Thoracic aorta (tissue), 2 donors: ENCODE measurements around the gene SSR4. TPM values are rescaled to one million over a fixed set of nuclear protein-coding genes. Genes with fewer than 3 reads are reported as not detected.

Experiments used
- ATAC-seq: fragments of 150-250 bp; one replicate; pipeline ENCODE4 v1.8.0; 2017; ENCODE audit warnings: low read depth; ENCODE audit not compliant: insufficient number of reproducible peaks, low FRiP score
- DNase-seq: peaks from one replicate; pipeline ENCODE4 v3.0.0-alpha.2; 2020; ENCODE audit warnings: low spot score
- H3K27ac ChIP-seq, 2 donors: fragments of 200-600 bp; sonication (generic); 1 replicate in 1 of 2; 2 replicates in 1 of 2; pipeline ENCODE4 v1.5.1; 2016; ENCODE audit warnings: mild to moderate bottlenecking in 2 of 2, moderate library complexity in 2 of 2
- H3K27me3 ChIP-seq: fragments of 200-600 bp; sonication (generic); replicated peaks from 2 replicates; pipeline ENCODE4 v1.6.0; 2016; ENCODE audit warnings: mild to moderate bottlenecking; ENCODE audit not compliant: insufficient read depth
- H3K36me3 ChIP-seq: fragments of 200-600 bp; sonication (generic); one replicate; pipeline ENCODE4 v1.5.1; 2016
- H3K4me1 ChIP-seq, 2 donors: fragments of 200-600 bp; sonication (generic); 1 replicate in 1 of 2; 2 replicates in 1 of 2; pipeline versions ENCODE4 v1.5.1 to v1.6.0; 2016; ENCODE audit warnings: low read depth in 2 of 2, mild to moderate bottlenecking in 1 of 2; ENCODE audit not compliant: control insufficient read depth in 1 of 2
- H3K4me3 ChIP-seq: fragments of 200-600 bp; sonication (generic); 2 replicates; pipeline ENCODE4 v1.5.1; 2016; ENCODE audit warnings: mild to moderate bottlenecking
- H3K9me3 ChIP-seq: fragments of 200-600 bp; sonication (generic); 2 replicates; pipeline ENCODE4 v1.5.1; 2016
- CTCF ChIP-seq: fragments of 200-600 bp; sonication (generic); IDR thresholded peaks from one replicate; pipeline ENCODE4 v1.5.1; 2019; ENCODE audit warnings: antibody characterized with exemption
- total RNA-seq, 2 donors: library from RNA; depleted of rRNA; stranded (reverse); fragments of >200 nt; gene quantifications; one replicate each; pipeline versions ENCODE4 v1.1.0 to v1.2.3, GENCODE V29; 2016

The SSR4 gene
- total RNA-seq, 2 donors from 2014 or later, result 103 to 299 TPM

- Histone ChIP-seq H3K27me3 (no peaks in the 10 kb centered on the region), H3K4me3 (peak within 1 kb of the TSS; percentile 66), H3K36me3 (no peaks in the 10 kb centered on the region), H3K9me3 (no peaks in the 10 kb centered on the region), H3K27ac (no peak within 1 kb of the TSS), H3K4me1 (peaks cover 0 to 10% of the 10 kb centered on the region in 2 donors)
- TF ChIP-seq CTCF, result no peak
- no peak for DNase-seq
- no peak for ATAC-seq
Observed at GRCh38 chrX:153829799-153830639, 35.6 kb downstream of the SSR4 start, which contains the start of gene PDZD4. PDZD4 (minus strand) TSS chrX:153830544; CDS start chrX:153830298, 246 bp downstream.

GRCh38 chrX:153830640-153831428, 36.4 kb downstream of the SSR4 start:
- Histone ChIP-seq H3K4me1 (peaks cover 0 to 10% of the 10 kb centered on the region in 2 donors), H3K4me3 (no peak overlapping the region), H3K27me3 (no peaks in the 10 kb centered on the region), H3K27ac (no peak overlapping the region), H3K9me3 (no peaks in the 10 kb centered on the region), H3K36me3 (no peaks in the 10 kb centered on the region)
- no peak for DNase-seq
- ATAC-seq, result no peak
- no peak for TF ChIP-seq CTCF

GRCh38 chrX:153831429-153832150, 37.1 kb downstream of the SSR4 start:
- H3K36me3 ChIP-seq, result no peaks in the 10 kb centered on the region
- ATAC-seq, result no peak
- H3K9me3 ChIP-seq, result no peaks in the 10 kb centered on the region
- no peak overlapping the region for H3K4me3 ChIP-seq
- H3K4me1 ChIP-seq, result peaks cover 0 to 10% of the 10 kb centered on the region in 2 donors
- TF ChIP-seq CTCF, result no peak
- H3K27ac ChIP-seq, result no peak overlapping the region
- no peak for DNase-seq
- H3K27me3 ChIP-seq, result no peaks in the 10 kb centered on the region

- Histone ChIP-seq H3K4me1 (peaks cover 0 to 10% of the 10 kb centered on the region in 2 donors), H3K4me3 (no peak overlapping the region), H3K9me3 (no peaks in the 10 kb centered on the region), H3K27ac (no peak overlapping the region), H3K36me3 (no peaks in the 10 kb centered on the region), H3K27me3 (no peaks in the 10 kb centered on the region)
- no peak for TF ChIP-seq CTCF
- no peak for DNase-seq
- ATAC-seq, result no peak
Observed at GRCh38 chrX:153832728-153833127, 38.3 kb downstream of the SSR4 start.
